ENCODE data around the gene ZNF219. TPM values are rescaled to one million over a fixed set of nuclear protein-coding genes. Genes with fewer than 3 reads are reported as not detected.

ZNF219 gene
- total and polyA plus RNA-seq, 2 of the 13 experiments (the other 11 are each of a cell fraction or from before 2014, with no cell fraction given), result 34.5 to 36.6 TPM

DNA sequence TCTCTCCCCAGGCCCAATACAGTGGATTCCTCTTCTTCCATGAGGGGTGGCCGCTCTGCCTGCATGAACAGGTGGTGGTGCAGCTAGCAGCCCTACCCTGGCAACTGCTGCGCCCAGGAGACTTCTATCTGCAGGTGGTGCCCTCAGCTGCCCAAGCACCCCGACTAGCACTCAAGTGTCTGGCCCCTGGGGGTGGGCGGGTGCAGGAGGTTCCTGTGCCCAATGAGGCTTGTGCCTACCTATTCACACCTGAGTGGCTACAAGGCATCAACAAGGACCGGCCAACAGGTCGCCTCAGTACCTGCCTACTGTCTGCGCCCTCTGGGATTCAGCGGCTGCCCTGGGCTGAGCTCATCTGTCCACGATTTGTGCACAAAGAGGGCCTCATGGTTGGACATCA is 24.5 kb downstream of the ZNF219 start:
- intact Hi-C loops (cut with micrococcal nuclease; ENCODE audit: unreplicated experiment) (no loop called here), in situ Hi-C loops (cut with HindIII; ENCODE audit: extremely low pct_ligation_motif_present, low pct_unique_long_range_greater_than_20kb) (no loop called here)
- Histone ChIP-seq H3K79me2 (ENCODE audit: insufficient read depth, low read length) (peaks cover 6% of the 10 kb centered on the region), H3K27me3 (ENCODE audit: control insufficient read depth in 1 of 2, insufficient read depth in 2 of 2, low read length in 2 of 2) (peaks cover 0 to 7% of the 10 kb centered on the region in 2 experiments; a peak in 1 of 5 replicates), H3K4me1 (ENCODE audit: insufficient read depth, low read length) (peaks cover 29% of the 10 kb centered on the region), H4K20me1 (ENCODE audit: insufficient read depth, low read length) (no peaks in the 10 kb centered on the region), H3K9ac (ENCODE audit: insufficient read depth, low read depth, low read length) (no peak overlapping the region), H3K36me3 (replicated peaks in 1 of 2; ENCODE audit: control insufficient read depth in 1 of 2, insufficient read depth in 2 of 2, low read length in 2 of 2) (peaks cover 27 to 46% of the 10 kb centered on the region in 2 experiments), H3K4me3 (replicated peaks in 1 of 3; ENCODE audit: insufficient read depth in 1 of 3, low read depth in 2 of 3, low read length in 3 of 3) (no peak overlapping the region), H3K4me2 (ENCODE audit: low read depth, low read length) (no peak overlapping the region), H2AFZ (ENCODE audit: low read length) (no peak overlapping the region), H3K27ac (ENCODE audit: extremely low read length, insufficient read depth, low read length) (no peak overlapping the region), H3K9me3 (ENCODE audit: low read length) (no peaks in the 10 kb centered on the region)
- FAIRE-seq (no peak), DNase-seq (ENCODE audit: low spot score) (no peak), ATAC-seq (no peak)
- CTCF ChIA-PET (ENCODE audit: low intra/inter-chr PET ratio, low total read pairs), result no interaction called here
- TF ChIP-seq BORCS8-MEF2B (CRISPR knock-in tag; IDR thresholded peaks at IDR 0.05) (0 out of 2 replicates have a peak, but pooled peaks have one; percentile 48), ZMAT3 (CRISPR knock-in tag; conservative IDR thresholded peaks at IDR 0.05) (no peak), ZNF781 (CRISPR knock-in tag; IDR thresholded peaks at IDR 0.05; ENCODE audit: borderline replicate concordance, not compliant biosample characterization) (no peak), ZNF839 (CRISPR knock-in tag; IDR thresholded peaks at IDR 0.05; ENCODE audit: borderline replicate concordance) (0 out of 2 replicates have a peak, but pooled peaks have one; percentile 48), PCBP2 (optimal IDR thresholded peaks at IDR 0.05; ENCODE audit: low read depth, low read length, poor library complexity, severe bottlenecking) (no peak), CHCHD3 (CRISPR knock-in tag; IDR thresholded peaks at IDR 0.05) (no peak), RBFOX2 (IDR thresholded peaks at IDR 0.05; ENCODE audit: low read depth, low read length) (peak; percentile 5; the same call in 1 of the 2 replicates), ZNF101 (CRISPR knock-in tag; IDR thresholded peaks at IDR 0.05; ENCODE audit: borderline replicate concordance, low read depth) (no peak)
- TF ChIP-seq, protein P1, sequence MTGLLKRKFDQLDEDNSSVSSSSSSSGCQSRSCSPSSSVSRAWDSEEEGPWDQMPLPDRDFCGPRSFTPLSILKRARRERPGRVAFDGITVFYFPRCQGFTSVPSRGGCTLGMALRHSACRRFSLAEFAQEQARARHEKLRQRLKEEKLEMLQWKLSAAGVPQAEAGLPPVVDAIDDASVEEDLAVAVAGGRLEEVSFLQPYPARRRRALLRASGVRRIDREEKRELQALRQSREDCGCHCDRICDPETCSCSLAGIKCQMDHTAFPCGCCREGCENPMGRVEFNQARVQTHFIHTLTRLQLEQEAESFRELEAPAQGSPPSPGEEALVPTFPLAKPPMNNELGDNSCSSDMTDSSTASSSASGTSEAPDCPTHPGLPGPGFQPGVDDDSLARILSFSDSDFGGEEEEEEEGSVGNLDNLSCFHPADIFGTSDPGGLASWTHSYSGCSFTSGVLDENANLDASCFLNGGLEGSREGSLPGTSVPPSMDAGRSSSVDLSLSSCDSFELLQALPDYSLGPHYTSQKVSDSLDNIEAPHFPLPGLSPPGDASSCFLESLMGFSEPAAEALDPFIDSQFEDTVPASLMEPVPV (CRISPR knock-in tag; IDR thresholded peaks at IDR 0.05), result 0 out of 2 replicates have a peak, but pooled peaks have one; percentile 38
- TF ChIP-seq, protein P2, sequence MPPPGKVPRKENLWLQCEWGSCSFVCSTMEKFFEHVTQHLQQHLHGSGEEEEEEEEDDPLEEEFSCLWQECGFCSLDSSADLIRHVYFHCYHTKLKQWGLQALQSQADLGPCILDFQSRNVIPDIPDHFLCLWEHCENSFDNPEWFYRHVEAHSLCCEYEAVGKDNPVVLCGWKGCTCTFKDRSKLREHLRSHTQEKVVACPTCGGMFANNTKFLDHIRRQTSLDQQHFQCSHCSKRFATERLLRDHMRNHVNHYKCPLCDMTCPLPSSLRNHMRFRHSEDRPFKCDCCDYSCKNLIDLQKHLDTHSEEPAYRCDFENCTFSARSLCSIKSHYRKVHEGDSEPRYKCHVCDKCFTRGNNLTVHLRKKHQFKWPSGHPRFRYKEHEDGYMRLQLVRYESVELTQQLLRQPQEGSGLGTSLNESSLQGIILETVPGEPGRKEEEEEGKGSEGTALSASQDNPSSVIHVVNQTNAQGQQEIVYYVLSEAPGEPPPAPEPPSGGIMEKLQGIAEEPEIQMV (CRISPR knock-in tag; IDR thresholded peaks at IDR 0.05; ENCODE audit: low read depth), result no peak
- TF ChIP-seq, protein P3, sequence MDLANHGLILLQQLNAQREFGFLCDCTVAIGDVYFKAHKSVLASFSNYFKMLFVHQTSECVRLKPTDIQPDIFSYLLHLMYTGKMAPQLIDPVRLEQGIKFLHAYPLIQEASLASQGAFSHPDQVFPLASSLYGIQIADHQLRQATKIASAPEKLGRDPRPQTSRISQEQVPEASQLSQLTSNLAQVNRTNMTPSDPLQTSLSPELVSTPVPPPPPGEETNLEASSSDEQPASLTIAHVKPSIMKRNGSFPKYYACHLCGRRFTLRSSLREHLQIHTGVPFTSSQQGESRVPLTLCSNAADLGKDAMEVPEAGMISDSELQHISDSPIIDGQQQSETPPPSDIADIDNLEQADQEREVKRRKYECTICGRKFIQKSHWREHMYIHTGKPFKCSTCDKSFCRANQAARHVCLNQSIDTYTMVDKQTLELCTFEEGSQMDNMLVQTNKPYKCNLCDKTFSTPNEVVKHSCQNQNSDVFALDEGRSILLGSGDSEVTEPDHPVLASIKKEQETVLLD (CRISPR knock-in tag; IDR thresholded peaks at IDR 0.05; ENCODE audit: low read depth), result no peak
- POLR2A ChIA-PET, result interaction anchor here (0.9 to 4.3 kb wide), 7 partner anchors 10 to 59 kb away, joined by 3 to 84 read pairs (median 4); partner anchors contain the start of gene ZNF219
- 80% methylated on average over 4 of the region's 9 CpGs for WGBS (ENCODE audit: low lambda C conversion rate)
- BruUV-seq (replicated peaks), result no TSS peak

Data from HepG2 (cell line).